Fibroblast of villous mesenchyme (primary cell): ENCODE measurements around the gene KCNIP4. TPM values are rescaled to one million over a fixed set of nuclear protein-coding genes. Genes with fewer than 3 reads are reported as not detected.

Experiments
- DNase-seq: peaks from one replicate; pipeline ENCODE4 v3.0.0-alpha.2; 2010; ENCODE audit warnings: low read depth
- H3K4me3 ChIP-seq: 2 replicates; pipeline ENCODE4 v1.5.1; 2011; ENCODE audit warnings: low read depth, mild to moderate bottlenecking, low read length
- total RNA-seq: library from RNA; depleted of rRNA; stranded (reverse); fragments of >200 nt; gene quantifications from 2 replicates; pipeline ENCODE4 v1.2.3, GENCODE V29; 2012
- TF ChIP-seq, protein P1 (sequence below): IDR thresholded peaks from 2 replicates; pipeline ENCODE4 v1.5.1; 2012; ENCODE audit warnings: low read depth, mild to moderate bottlenecking, low read length; ENCODE audit not compliant: insufficient read depth

The KCNIP4 gene
- total RNA-seq, 1 donor = under 0.01 TPM

DNA sequence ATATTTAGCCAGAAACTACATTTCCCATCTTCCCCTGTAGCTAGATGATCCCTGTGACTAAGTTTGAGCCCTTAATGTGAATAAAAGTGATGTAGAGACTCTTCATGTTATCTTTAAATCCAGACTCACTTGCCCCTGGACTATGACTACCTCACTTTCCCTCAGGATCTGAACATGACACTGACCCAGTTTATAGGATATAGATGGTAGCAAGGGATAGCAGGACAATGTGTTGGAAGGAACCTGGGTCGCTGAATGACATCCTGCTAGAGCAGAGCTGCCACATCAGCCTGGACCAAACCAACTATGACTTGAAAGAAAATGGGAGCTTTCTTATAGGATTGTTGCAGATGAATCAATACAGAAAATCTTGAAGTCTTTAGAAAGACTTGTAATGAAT lies 1110.1 kb downstream of the KCNIP4 start:
- no peak for DNase-seq
- TF ChIP-seq, protein P1, sequence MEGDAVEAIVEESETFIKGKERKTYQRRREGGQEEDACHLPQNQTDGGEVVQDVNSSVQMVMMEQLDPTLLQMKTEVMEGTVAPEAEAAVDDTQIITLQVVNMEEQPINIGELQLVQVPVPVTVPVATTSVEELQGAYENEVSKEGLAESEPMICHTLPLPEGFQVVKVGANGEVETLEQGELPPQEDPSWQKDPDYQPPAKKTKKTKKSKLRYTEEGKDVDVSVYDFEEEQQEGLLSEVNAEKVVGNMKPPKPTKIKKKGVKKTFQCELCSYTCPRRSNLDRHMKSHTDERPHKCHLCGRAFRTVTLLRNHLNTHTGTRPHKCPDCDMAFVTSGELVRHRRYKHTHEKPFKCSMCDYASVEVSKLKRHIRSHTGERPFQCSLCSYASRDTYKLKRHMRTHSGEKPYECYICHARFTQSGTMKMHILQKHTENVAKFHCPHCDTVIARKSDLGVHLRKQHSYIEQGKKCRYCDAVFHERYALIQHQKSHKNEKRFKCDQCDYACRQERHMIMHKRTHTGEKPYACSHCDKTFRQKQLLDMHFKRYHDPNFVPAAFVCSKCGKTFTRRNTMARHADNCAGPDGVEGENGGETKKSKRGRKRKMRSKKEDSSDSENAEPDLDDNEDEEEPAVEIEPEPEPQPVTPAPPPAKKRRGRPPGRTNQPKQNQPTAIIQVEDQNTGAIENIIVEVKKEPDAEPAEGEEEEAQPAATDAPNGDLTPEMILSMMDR = no peak
- no peak overlapping the region for H3K4me3 ChIP-seq

DNA sequence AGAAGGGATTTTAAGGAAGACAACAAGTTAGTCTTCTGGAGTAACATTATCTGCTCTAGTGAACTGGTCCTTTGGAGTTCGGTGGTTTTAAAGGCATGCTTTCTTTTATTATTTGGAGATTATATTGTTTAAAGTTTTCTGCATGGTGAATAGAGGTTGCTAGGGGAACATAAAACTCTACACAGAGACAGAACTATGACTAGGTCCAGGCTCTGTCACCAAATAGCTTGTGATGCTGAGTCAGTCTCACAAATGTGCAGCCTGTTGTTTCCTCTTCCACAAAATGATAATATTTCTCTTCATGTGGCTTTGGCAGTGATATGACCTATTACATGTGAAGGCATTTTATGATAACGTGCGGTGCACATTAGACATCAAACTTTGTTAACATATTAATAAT lies 1115.7 kb downstream of the KCNIP4 start:
- TF ChIP-seq, protein P1 = no peak
- DNase-seq = peak; percentile 74
- H3K4me3 ChIP-seq = no peak overlapping the region

DNA sequence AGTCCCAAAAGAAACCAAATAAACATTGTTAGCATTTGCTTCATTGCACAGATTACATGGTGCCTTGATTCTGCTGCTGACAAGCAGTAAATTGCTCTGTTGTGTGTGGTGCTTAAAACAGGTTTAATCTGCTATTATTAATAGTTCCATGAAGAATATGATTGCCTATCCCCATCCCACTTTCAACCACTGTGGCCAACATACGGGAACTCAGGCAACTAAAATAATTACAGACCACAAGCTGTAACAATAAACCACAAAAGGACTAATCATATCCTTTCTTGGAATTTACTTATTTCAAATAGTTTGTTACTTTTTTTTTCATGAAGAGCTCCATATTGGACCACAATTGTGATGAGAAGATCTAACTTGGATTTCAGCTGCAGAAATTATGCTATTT lies 1116.8 kb downstream of the KCNIP4 start:
- TF ChIP-seq, protein P1 = no peak
- no peak overlapping the region for H3K4me3 ChIP-seq
- DNase-seq = no peak

DNA sequence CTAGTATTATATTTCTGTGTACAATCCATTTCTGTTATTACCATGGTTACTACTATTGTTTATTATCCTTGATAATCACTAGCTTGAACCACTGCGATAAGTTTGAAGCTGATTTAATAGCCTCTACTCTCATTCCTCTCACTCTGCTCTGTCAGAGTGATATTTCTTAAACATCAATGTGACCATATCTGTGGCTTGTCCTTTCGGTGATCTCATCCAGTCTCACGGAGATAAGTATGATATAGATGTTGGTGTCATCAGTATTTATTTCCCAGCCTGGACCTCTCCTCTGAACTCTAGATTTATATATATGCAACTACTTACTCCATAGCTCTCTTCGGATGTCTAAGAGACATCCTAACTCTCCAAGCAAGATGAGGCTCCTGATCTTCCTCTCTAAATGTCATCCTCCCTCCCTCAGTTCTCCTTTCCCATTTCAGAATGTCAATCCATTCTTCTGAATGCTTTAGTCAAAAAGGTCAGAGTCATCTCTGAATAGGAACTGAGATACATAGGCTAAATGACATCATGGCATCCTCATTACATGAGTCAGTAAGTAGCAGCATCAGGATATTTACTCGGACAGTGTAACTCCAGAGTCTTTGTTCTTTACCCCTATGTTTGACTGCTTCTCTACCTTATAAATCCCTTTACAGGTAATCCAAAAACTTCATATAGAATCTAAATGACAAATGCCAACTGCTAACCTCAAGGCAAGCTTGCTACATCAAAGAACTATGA lies 1118.8 kb downstream of the KCNIP4 start:
- TF ChIP-seq, protein P1 = no peak
- no peak overlapping the region for H3K4me3 ChIP-seq
- no peak for DNase-seq

DNA sequence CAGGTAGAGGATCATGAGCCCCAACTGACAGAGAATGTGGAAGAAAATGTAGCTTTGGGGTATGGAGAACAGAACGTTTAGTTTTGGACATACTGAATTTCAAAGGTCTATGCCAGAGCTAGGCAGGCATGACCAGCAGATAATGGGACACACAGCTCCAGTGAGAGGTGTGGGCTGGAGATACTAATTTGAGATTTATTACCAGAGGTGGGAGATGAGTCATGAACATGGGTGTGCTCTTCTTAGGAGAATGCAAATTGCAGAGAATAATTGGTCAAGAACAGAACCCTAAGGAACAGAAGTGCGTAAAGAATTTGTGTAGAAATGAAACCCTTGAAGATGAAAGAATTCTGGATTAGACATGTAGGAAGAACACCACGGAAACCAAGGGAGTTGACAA lies 1123.1 kb downstream of the KCNIP4 start:
- TF ChIP-seq, protein P1 = no peak
- H3K4me3 ChIP-seq = no peak overlapping the region
- DNase-seq = no peak

DNA sequence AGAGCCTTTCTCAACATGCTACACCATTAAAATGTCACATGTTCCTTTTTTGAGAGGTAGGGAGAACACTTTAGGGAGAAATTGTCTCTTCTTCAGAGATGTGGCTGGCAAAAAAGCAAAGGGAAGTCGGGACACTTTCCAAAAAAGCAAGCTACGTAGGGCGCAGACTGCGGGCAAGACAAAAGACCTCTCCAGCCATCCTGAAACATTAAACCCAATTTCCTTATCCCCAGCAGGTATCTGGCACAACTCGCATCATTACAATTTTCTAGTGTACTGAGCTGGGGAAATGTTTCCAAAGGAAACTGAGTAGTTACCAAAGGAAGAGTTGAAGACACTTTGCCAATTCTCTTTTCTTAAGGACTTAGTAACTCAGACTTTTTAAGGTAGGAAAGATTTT lies 1132.3 kb downstream of the KCNIP4 start:
- no peak for DNase-seq
- TF ChIP-seq, protein P1 = no peak
- H3K4me3 ChIP-seq = no peak overlapping the region

DNA sequence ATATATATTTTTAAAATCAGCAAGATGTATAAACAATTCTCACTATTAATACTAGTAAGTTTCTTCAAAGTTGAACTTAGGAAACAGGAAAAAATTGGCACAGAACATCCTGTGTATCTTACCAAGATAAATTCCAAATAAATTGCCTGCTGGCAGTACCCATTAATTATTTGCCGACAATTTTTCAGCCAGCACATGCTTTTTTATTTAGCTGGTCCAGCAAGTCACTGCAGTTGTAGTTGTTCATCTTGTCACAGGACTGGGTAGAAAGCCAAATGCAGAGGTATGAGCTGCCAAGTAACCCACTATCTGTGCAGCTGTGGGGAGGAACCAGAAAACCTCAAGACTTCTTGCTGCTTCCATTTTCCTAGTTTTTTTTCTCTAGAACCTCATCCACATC lies 1134.9 kb downstream of the KCNIP4 start:
- H3K4me3 ChIP-seq = no peak overlapping the region
- DNase-seq = no peak
- TF ChIP-seq, protein P1 = no peak
